ENCODE measurements around the gene TMEM42. TPM values are rescaled to one million over a fixed set of nuclear protein-coding genes. Genes with fewer than 3 reads are reported as not detected.
A peak's percentile ranks its signal among the peaks of the same experiment; 100 is the strongest.

Gene TMEM42
- total and polyA plus RNA-seq, 2 of the 13 experiments (the other 11 are each of a cell fraction or from before 2014, with no cell fraction given) = 5.5 to 24.5 TPM

DNA sequence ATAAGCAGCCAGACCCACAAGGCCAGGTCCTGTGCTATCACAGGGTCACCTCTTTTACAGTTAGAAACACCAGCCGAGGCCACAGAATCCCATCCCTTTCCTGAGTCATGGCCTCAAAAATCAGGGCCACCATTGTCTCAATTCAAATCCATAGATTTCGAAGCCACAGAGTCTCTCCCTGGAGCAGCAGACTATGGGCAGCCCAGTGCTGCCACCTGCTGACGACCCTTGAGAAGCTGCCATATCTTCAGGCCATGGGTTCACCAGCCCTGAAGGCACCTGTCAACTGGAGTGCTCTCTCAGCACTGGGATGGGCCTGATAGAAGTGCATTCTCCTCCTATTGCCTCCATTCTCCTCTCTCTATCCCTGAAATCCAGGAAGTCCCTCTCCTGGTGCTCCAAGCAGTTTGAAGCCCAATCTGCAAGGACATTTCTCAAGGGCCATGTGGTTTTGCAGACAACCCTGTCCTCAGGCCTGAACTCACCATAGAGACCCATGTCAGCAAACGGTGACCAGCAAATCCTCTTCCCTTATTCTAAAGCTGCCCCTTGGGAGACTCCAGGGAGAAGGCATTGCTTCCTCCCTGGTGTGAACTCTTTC, 52.3 kb downstream of the TMEM42 start (continued):
- no peak for TF ChIP-seq NFKBIZ (CRISPR knock-in tag; IDR thresholded peaks at IDR 0.05)
- TF ChIP-seq MXD4 (CRISPR knock-in tag; IDR thresholded peaks at IDR 0.05) = no peak
- TF ChIP-seq STAG1 (CRISPR knock-in tag; IDR thresholded peaks at IDR 0.05) = peak; percentile 85
- TF ChIP-seq CREBL2 (CRISPR knock-in tag; IDR thresholded peaks at IDR 0.05; ENCODE audit: borderline replicate concordance) = no peak
- peak; percentile 51 for TF ChIP-seq SALL1 (CRISPR knock-in tag; IDR thresholded peaks at IDR 0.05)
- TF ChIP-seq E2F1 (CRISPR knock-in tag; IDR thresholded peaks at IDR 0.05) = no peak
- TF ChIP-seq NR0B2 (CRISPR knock-in tag; IDR thresholded peaks at IDR 0.05) = no peak
- TF ChIP-seq NFKB2 (CRISPR knock-in tag; IDR thresholded peaks at IDR 0.05; ENCODE audit: borderline replicate concordance) = no peak
- TF ChIP-seq TBL1XR1 (IDR thresholded peaks at IDR 0.05; ENCODE audit: borderline replicate concordance, low read length, partially characterized antibody) = no peak
- TF ChIP-seq, protein P1, sequence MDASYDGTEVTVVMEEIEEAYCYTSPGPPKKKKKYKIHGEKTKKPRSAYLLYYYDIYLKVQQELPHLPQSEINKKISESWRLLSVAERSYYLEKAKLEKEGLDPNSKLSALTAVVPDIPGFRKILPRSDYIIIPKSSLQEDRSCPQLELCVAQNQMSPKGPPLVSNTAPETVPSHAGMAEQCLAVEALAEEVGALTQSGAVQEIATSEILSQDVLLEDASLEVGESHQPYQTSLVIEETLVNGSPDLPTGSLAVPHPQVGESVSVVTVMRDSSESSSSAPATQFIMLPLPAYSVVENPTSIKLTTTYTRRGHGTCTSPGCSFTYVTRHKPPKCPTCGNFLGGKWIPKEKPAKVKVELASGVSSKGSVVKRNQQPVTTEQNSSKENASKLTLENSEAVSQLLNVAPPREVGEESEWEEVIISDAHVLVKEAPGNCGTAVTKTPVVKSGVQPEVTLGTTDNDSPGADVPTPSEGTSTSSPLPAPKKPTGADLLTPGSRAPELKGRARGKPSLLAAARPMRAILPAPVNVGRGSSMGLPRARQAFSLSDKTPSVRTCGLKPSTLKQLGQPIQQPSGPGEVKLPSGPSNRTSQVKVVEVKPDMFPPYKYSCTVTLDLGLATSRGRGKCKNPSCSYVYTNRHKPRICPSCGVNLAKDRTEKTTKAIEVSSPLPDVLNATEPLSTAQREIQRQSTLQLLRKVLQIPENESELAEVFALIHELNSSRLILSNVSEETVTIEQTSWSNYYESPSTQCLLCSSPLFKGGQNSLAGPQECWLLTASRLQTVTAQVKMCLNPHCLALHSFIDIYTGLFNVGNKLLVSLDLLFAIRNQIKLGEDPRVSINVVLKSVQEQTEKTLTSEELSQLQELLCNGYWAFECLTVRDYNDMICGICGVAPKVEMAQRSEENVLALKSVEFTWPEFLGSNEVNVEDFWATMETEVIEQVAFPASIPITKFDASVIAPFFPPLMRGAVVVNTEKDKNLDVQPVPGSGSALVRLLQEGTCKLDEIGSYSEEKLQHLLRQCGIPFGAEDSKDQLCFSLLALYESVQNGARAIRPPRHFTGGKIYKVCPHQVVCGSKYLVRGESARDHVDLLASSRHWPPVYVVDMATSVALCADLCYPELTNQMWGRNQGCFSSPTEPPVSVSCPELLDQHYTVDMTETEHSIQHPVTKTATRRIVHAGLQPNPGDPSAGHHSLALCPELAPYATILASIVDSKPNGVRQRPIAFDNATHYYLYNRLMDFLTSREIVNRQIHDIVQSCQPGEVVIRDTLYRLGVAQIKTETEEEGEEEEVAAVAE (CRISPR knock-in tag; IDR thresholded peaks at IDR 0.05; ENCODE audit: borderline replicate concordance) = no peak
- no peak for TF ChIP-seq HNF4G (IDR thresholded peaks at IDR 0.05; ENCODE audit: borderline replicate concordance, low read depth, low read length)
- no peak for TF ChIP-seq HNF4G (CRISPR knock-in tag; IDR thresholded peaks at IDR 0.05; ENCODE audit: borderline replicate concordance, low read depth)
- TF ChIP-seq RFXANK (CRISPR knock-in tag; IDR thresholded peaks at IDR 0.05) = no peak
- no peak for TF ChIP-seq MIXL1 (CRISPR knock-in tag; IDR thresholded peaks at IDR 0.05)
- TF ChIP-seq MEIS1 (CRISPR knock-in tag; IDR thresholded peaks at IDR 0.05; ENCODE audit: borderline replicate concordance) = 0 out of 2 replicates have a peak, but pooled peaks have one; percentile 16
- TF ChIP-seq XRCC5 (optimal IDR thresholded peaks at IDR 0.05; ENCODE audit: low read length) = peak; percentile 85
- TF ChIP-seq, protein P2, sequence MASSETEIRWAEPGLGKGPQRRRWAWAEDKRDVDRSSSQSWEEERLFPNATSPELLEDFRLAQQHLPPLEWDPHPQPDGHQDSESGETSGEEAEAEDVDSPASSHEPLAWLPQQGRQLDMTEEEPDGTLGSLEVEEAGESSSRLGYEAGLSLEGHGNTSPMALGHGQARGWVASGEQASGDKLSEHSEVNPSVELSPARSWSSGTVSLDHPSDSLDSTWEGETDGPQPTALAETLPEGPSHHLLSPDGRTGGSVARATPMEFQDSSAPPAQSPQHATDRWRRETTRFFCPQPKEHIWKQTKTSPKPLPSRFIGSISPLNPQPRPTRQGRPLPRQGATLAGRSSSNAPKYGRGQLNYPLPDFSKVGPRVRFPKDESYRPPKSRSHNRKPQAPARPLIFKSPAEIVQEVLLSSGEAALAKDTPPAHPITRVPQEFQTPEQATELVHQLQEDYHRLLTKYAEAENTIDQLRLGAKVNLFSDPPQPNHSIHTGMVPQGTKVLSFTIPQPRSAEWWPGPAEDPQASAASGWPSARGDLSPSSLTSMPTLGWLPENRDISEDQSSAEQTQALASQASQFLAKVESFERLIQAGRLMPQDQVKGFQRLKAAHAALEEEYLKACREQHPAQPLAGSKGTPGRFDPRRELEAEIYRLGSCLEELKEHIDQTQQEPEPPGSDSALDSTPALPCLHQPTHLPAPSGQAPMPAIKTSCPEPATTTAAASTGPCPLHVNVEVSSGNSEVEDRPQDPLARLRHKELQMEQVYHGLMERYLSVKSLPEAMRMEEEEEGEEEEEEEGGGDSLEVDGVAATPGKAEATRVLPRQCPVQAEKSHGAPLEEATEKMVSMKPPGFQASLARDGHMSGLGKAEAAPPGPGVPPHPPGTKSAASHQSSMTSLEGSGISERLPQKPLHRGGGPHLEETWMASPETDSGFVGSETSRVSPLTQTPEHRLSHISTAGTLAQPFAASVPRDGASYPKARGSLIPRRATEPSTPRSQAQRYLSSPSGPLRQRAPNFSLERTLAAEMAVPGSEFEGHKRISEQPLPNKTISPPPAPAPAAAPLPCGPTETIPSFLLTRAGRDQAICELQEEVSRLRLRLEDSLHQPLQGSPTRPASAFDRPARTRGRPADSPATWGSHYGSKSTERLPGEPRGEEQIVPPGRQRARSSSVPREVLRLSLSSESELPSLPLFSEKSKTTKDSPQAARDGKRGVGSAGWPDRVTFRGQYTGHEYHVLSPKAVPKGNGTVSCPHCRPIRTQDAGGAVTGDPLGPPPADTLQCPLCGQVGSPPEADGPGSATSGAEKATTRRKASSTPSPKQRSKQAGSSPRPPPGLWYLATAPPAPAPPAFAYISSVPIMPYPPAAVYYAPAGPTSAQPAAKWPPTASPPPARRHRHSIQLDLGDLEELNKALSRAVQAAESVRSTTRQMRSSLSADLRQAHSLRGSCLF (CRISPR knock-in tag; IDR thresholded peaks at IDR 0.05; ENCODE audit: borderline replicate concordance) = no peak
- TF ChIP-seq RAD51 (IDR thresholded peaks at IDR 0.05; ENCODE audit: borderline replicate concordance) = no peak
- TF ChIP-seq KDM2A (CRISPR knock-in tag; IDR thresholded peaks at IDR 0.05; ENCODE audit: borderline replicate concordance, low read depth) = 0 out of 2 replicates have a peak, but pooled peaks have one; percentile 41
- no peak for TF ChIP-seq ZNF251 (CRISPR knock-in tag; IDR thresholded peaks at IDR 0.05)
